Adrenal gland (tissue), 5 donors: ENCODE results near the gene TEX264.

ENCODE experiments used
- POLR2A ChIP-seq, 2 donors: fragments of 450-650 bp; IDR thresholded peaks; one replicate each; pipeline ENCODE4 v1.6.1; 2017; ENCODE audit warnings: antibody characterized with exemption in 2 of 2, mild to moderate bottlenecking in 2 of 2, moderate library complexity in 1 of 2
- TF ChIP-seq, protein P1 (sequence below), 6 experiments: fragments of 450-650 bp in 4 of 6; fragments of 200-600 bp in 2 of 6; sonication (generic) in 1 of 6; IDR thresholded peaks; 1 replicate in 5 of 6; 2 replicates in 1 of 6; pipeline versions ENCODE4 v1.5.1 to v1.8.0; 2016 to 2021; ENCODE audit warnings: antibody characterized with exemption in 6 of 6, mild to moderate bottlenecking in 2 of 6, moderate library complexity in 1 of 6
- donor health status: DM: no; HTN: no; CAD: no.

DNA sequence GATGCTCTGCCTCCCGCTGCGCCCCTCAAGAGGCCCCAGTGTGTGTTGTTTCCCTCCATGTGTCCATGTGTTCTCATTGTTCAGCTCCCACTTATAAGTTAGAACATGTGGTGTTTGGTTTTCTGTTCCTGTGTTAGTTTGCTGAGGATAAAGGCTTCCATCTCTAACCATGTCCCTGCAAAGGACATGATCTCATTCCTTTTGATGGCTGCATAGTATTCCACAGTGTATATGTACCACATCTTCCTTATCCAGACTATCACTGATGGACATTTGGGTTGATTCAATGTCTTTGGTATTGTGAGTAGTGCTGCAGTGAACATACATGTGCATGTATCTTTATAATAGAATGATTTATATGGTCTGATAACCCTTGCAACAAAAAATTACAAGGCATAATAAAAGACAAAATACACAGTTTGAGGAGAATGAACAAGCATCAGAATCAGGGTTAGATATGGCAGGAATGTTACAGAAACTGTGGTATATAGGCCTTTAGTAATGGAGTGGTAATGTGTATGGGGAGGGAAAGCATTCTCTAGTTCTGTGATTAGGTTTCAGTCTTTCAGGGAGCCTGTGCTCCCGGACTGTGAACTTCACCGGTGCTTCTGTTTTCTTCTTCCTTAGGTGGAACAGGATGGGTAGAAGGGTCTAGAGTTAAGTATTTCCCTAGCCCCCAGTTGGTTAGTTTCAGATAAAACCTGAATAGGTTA lies 63.0 kb downstream of the TEX264 start:
- TF ChIP-seq POLR2A (IDR thresholded peaks at IDR 0.05) = no peak
- TF ChIP-seq, protein P1, sequence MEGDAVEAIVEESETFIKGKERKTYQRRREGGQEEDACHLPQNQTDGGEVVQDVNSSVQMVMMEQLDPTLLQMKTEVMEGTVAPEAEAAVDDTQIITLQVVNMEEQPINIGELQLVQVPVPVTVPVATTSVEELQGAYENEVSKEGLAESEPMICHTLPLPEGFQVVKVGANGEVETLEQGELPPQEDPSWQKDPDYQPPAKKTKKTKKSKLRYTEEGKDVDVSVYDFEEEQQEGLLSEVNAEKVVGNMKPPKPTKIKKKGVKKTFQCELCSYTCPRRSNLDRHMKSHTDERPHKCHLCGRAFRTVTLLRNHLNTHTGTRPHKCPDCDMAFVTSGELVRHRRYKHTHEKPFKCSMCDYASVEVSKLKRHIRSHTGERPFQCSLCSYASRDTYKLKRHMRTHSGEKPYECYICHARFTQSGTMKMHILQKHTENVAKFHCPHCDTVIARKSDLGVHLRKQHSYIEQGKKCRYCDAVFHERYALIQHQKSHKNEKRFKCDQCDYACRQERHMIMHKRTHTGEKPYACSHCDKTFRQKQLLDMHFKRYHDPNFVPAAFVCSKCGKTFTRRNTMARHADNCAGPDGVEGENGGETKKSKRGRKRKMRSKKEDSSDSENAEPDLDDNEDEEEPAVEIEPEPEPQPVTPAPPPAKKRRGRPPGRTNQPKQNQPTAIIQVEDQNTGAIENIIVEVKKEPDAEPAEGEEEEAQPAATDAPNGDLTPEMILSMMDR (IDR thresholded peaks at IDR 0.05) = no peak
